Measurements from ENCODE around the gene UBE2J1.
"Not testable (repeated sequence)": the region's sequence is repeated elsewhere in the genome, so short reads cannot be mapped to it uniquely, and the experiment has no call there.

Gene UBE2J1

DNA sequence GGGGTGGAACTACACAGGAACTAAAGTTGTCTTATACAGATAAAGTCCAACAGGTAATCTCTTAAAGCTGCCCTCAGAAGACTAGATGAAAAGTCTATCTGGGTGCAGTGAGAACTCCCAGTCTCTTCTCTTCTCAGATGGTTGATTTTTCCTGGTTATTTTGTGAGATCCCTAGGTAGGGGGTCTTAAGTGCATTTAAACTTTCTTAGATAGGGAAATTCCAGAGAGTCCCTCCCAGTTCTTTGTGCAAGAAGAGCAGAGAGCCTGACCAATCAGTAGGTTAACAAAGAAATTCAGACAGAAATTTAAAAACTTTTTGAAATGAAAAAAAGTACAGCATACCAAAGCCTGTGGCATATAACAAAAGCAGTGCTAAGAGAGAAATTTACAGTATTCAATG is 35.5 kb downstream of the UBE2J1 start:
- no peak for DNase-seq

DNA sequence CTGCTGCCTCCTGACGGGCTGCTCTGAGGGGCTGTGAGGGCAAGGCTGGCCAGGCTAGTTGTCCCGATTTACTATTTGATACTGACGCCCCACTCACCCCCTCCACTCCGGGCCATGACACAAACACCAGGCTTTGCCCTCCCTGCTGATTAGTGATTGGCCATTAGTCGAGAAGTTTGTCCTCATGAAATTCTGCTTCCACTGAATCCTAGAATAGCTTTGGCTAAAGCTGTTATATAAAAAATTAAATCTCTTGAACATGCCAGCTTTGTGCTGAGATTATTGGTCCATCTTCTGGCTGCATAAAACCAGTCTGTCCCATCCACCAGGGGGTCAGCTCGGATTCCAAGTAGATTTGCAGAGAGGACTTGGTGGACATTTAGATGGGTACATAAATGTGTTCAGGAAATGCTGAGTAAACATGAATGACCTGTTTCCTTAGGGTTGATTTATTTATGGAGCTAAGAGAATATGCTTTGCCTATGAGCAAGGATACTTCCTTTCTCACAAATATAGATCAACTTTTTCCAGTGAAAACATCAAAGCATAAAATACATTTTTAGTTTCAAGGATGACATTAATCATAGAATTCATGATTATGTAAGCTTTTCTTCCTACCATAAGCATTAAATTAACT is 37.2 kb downstream of the UBE2J1 start, which contains the start of gene GABRR2:
TSS of gene GABRR2 (minus strand) at position 51 of the 637 bp plus-strand sequence. CDS start 134 bp downstream, outside the sequence.
- DNase-seq = no peak

DNA sequence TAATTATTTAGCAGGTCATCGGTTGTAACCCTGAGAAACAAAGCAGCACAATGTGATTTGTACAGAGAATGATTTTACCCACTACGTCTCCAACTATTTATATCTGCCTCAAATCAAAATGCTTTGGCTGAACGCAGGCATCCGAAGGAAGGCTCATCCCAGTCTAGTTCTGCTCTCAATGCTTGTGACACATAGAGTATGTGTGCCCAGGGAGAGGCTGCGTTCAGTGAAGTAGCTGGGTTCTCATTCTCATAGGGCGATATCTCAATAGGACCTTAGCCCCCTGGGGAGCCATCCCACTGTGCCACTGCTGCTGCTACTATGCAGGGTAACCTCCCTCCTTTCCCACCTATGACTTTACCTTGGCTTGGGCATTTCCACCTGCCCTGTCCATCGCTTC is 37.8 kb downstream of the UBE2J1 start:
- no peak for DNase-seq

DNA sequence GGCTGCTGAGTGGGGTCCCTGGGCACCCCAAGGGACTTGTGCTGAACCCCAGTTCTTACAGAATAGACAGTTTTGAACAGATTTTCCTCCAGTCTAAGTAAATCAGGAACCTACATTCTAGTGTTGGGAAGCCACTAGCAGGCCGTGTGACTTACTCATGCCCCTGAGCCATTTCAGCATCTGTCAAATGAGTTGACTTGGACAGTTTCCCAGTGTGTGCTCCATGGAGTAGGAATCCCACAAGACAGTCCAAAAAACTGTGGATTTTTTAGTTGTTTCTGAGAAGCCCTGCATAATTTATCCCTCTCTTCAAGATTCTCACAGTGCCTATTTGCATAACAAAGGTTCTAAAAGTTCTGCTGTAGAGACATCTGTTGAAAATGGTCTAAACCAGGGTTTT is 39.5 kb downstream of the UBE2J1 start:
- DNase-seq = no peak

DNA sequence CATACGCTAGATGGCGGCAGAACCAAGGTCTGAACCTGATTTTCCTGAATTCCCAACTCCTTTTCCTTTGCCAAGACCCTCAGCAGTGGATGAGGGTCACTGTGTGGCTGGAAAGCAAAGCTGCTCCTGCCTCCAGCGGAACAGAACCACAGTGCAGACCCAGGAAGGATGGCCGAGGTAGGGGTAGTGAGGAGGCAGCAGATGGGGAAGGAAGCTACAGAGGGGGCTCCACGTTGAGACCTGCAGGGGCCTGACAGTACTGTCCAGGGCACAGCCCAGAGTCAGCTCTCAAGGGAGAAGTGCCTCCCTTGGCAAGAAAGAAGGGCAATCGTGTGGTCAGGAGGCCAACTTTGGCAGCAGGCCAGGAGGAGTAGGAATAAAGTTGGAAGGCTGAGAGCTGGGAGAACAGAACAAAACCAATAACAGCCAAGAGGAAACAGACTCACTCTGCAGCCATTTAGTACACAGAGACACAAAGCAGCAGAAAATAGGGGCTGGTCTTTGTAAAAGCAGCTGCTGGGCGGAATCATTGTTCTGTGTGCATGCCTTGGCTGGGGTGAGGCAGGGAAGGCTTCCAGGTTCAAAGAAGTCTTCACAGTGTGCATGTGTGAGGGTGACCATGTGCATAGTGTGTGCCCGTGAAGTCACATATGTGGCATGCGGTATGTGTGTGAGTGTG is 40.5 kb downstream of the UBE2J1 start:
- DNase-seq = no peak

DNA sequence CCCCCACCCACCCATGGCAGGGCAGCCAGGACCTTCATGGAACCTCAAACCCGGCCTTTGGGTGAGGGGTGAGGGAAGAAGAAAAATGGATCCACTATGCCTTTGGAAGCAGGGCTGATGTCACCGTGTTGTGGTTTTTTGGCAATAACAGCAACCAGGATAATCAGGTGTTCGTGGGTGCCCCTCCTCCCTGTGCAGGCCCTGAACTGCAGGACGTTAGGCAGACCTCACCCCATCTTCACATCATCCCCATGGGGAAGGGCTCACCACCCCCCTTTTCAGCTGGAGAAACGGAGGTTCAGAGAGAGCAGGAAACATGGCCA is 41.0 kb downstream of the UBE2J1 start:
- DNase-seq = no peak

DNA sequence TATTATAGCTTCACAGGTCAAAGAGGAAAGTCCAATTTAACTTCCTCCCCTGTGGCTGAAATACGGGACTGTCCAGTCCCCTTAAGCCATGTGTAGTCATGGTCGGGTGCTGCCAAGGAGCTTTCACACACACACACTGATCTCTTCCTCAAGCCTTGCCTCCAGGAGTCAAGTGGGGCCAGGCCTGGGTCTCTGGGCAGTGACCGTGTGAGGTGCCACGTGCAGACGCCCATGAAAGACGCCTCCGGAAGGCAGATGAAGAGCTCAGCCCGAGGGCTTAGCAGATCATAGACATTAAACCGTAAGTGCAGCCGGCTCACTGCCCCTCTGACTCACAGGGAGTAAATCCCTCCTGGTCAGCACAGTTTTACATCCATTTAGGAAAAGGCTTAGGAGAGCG is 41.6 kb downstream of the UBE2J1 start:
- DNase-seq = no peak

DNA sequence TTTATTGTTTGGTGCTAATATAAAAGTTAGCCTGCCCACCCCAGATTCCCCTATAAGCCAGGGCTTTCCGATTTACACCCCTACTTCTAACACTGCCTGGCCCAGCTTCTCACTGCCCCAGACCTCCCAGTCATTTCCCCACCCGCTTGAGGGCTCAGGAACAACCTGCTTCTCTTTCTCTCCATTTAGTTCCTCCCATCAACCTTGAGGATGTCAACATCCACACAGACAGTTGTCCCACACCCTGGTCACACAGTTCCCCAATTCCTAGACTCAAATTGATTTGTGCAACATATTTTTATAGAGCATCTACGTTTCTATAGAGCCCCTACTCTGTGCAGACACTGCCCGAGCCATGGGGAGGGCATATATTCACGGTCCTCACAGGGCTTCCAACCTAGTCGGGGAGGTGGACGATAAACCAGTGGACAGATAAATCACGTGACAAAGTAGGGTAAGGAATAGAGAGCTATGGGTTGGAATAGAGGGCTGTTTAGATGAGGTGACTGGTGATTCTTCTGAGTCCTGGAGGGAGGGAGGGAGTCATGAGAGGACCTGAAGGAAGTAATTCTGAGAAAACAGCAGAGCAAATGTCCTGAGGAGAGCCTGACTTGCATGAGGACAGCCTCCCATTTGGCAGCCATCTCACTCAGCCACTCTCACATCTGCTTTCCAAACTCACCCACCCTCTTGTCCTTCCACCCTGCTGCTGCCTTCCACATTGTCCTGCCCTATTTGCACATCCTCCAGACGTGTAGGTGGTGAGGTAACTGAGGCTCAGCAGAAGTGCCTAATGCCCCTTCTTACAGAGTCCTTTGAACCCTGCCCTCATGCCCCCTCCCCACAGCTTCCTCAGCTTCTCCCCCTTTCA is 43.8 kb downstream of the UBE2J1 start:
- DNase-seq = no peak

DNA sequence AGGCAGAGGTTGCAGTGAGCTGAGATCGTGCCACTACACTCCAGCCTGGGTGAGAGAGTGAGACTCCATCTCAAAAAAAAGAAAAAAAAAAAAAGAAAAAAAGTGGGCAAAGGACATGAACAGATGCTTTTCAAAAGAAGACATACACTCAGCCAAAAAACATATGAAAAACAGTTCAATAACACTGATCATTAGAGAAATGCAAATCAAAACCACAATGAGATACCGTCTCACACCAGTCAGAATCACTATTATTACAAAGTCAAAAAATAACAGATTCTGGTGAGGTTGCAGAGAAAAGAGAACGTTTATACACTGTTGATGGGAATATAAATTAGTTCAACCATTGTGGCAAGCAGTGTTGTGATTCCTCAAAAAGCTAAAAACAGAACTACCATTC is 48.0 kb downstream of the UBE2J1 start:
- DNase-seq = not testable (repeated sequence)

DNA sequence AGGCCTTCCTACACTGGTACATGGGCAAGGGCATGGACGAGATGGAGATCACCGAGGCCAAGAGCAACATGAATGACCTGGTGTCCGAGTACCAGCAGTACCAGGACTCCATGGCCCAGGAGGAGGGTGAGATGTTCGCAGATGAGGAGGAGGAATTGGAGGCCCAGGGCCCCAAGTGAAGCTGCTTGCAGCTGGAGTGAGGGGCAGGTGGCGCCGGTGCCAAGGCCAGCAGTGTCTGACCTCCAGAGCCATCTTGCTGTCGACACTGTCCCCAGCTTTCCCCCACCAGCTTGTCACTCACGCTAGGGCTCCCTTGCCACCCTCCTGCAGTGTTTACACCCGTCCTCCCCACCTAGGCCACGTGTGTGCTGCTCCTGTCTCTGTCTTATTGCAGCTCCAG is 49.6 kb downstream of the UBE2J1 start:
- no peak for DNase-seq

DNA sequence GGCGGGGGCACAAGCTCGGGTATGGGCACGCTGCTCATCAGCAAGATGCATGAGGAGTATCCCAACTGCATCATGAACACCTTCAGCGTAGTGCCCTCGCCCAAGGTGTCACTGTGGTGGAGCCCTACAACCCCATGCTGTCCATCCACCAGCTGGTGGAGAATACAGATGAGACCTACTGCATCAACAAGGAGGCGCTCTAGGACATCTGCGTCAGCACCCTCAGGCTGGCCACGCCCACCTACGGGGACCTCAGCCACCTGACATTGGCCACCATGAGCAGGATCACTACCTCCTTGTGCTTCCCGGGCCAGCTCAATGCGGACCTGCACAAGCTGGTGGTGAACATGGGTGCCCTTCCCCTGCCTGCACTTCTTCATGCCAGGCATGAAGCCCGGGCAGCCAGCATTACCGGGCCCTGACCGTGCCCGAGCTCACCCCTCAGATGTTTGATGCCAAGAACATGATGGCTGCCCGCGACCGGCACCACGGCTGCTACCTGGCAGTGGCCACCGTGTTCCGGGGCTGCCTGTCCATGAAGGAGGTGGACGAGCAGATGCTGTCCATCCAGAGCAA is 50.2 kb downstream of the UBE2J1 start:
- no peak for DNase-seq

DNA sequence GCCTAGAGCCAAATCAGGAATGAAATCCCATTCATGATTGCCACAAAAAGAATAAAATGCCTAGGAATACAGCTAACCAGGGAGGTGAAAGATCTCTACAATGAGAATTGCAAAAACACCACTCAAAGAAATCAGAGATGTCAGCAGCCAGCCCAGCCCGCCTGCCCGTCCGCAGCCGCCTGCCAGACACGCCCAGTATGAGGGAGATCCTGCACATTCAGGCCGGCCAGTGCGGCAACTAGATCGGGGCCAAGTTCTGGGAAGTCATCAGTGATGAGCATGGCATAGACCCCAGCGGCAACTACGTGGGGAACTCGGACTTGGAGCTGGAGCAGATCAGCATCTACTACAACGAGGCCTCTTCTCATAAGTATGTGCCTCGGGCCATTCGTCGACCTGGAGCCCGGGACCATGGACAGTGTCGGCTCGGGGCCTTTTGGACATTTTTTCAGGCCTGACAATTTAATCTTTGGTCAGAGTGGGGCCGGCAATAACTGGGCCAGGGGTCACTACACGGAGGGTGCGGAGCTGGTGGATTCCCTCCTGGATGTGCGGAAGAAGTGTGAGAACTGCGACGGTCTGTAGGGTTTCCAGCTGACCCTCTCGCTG is 50.8 kb downstream of the UBE2J1 start:
- no peak for DNase-seq

DNA sequence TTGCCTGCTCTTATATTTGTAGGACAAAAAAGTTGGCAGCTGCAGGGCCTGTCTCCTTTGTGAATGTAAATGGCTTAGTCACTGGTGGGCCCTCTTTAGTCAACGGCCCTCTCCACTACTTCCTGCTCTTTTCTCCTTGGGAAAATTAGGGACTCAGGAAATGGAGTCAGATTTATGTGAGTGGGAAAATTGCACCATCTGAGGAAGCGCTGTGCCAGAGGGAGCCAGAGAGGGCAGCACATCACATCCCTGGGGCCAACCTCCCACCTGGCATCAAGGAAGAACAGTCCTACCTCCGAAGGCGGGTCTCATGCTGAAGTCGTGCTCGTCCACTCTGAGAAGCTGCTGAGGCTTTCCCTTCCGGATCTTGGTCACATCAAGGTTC is 53.1 kb downstream of the UBE2J1 start:
- DNase-seq = no peak

DNA sequence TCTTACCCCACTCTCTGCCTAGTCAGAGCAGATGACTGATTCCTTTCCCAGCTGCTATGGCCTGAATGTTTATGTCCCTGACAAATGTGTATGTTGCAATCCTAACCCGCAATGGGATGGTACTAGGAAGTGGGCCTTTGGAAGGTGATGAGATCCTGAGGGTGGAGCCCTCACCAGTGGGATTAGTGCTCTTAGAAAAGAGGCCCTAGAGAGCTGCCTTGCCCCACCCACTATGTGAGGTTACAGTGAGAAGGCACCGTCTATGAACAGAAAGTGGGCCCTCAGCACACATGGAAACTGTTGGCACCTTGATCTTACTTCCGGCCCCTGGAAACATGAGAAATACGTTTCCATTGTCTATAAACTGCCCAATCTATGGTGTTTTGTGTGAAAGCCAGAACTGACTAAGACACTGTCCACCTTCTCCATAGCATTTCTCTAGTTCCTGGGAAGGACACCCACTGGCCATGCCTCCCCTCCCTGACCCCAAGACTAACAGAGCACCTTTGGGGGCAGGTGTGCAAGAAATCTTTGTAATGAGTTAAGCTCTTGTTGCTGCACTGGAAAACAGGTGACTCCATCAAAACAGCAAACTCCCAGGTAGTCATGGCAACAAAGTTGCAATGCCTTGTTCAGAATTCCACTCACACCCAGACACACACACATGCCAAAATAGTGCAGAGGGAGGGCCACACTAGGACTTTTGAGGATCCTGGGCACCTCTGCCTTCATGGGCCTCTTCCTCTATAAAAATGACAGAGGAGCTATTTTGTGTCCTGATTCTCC is 53.6 kb downstream of the UBE2J1 start:
- no peak for DNase-seq

DNA sequence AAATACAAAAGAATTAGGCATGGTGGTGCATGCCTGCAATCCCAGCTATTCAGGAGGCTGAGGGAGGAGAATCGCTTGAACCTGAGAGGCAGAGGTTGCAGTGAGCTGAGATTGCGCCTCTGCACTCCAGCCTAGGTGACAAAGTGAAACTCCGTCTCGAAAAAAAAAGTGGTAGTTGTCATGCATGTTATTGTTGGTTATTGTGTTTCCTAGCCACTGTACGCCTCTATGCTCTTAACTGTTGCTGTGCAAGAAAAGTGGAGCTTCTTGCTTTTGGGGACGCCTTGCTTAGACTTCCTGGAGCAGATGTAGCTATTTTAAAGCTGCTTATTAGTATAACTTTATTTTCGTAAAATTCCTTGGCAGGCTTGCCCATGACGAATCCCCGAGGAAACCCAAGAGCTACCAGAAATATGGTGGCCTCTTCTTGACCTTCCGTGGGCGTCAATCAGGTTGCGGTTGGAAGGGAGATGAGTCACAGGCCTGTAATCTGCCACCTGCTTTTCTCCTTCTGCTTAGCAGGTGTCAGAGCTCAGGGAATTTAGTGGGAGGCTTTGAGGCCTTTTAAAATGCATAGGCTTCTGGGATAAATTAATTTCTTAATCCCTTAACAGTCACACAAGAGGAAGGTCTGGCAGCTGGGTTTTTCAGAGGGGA is 54.7 kb downstream of the UBE2J1 start:
- peak; percentile 95 for DNase-seq

DNA sequence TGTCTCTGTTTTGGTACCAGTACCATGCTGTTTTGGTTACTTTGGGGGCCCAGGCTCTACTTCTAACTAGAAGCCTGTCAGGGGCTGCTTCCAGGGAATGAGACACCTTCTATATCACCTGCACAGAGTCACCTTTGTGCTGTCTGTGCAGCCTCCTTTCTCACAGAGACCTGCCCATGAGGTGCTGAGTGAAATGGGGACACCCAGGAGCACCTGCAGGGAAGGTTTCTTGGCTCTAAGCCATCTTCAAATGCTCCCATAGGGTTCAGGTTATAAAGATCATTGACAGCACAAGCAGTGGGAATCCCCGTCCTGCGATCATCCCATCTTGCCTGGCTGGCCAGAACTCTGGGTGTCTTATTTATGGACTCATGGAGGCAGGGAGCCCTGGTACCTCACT is 56.5 kb downstream of the UBE2J1 start:
- no peak for DNase-seq

DNA sequence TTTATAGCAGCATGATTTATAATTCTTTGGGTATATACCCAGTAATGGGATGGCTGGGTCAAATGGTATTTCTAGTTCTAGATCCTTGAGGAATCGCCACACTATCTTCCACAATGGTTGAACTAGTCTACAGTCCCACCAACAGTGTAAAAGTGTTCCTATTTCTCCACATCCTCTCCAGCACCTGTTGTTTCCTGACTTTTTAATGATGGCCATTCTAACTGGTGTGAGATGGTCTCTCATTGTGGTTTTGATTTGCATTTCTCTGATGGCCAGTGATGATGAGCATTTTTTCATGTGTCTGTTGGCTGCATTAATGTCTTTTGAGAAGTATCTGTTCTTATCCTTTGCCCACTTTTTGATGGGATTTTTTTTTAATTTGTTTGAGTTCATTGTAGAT is 57.4 kb downstream of the UBE2J1 start:
- not testable (repeated sequence) for DNase-seq

DNA sequence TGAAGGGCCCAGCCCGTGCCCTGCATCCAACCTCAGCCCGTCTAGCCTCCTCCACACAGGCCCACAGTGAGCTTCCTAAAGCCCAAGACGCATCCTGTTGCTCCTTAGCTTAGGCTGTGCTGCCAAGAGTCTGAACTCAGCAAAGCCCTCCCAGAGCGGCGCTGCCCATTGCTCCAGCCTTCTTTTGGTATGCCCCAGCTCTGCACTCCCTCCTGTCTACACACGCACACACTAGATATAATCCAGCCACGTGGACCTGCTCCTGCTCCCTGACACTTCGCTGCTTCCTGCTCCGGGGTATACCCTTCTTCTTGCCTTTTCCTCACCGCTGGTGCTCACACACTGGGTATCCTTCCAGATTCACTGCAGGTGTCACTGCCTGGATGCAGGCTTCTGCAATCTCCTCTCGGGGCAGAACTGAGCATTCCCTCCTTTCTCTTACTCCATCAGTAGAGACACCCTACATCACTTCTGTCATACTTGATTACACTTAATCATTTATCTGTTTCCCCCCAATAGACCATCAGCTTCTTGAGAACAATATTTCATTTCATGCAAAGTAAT is 61.2 kb downstream of the UBE2J1 start:
- no peak for DNase-seq

DNA sequence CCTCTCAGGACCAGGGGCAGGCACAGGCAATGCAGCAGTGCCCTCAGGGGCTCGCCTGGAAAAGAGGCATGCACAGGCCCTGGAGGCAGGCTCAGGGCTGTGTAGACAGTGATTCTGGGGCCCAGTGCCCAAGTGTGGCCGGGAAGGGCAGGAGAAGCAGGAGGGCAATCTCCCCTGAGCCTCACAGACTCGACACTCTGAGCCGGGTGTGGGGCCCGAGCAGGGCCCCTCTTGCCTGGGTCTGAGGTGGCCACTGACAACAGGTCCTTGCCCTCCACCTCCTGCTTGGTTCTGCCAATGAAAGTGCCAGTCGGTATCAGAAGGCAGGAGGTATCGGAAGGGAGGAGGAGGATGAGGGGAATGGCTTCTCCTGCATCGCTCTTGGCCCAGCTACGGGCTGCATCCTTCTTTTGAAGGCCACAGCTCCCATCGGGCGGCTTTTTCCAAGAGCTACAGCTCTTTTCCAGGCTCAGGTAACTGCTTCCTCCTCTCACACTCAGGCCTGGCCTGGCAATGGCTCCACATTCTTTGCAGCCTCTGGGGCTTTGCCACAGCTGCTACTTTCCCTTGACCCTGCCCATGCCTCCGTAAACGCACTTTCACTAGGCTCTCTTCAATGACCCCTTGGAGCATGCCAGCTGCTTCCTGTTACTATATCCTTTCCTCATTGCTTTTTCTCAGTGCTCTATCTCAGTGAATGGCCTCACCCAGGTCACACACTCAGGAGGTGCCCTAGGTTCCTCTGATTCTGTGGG is 61.9 kb downstream of the UBE2J1 start:
- no peak for DNase-seq

DNA sequence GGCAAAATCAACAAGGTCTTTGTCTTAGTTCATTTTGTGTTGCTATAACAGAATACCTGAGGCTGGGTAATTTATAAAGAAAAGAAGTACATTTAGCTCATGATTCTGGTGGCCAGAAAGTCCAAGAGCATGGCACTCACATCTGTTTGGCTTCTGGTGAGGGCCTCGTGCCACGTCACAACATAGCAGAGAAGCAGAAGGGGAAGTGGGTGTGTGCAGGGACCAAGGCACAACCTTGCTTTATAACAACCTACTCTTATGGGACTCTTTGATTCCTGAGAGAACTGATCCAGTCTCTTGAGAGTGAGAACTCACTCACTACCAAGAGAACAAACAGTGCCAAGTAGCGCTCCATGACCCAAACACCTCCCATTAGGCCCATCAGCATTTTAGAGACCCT is 62.8 kb downstream of the UBE2J1 start:
- no peak for DNase-seq

Measured in kidney glomerular epithelial cell (primary cell).